ENCODE measurements around the gene MYBPH.

DNA sequence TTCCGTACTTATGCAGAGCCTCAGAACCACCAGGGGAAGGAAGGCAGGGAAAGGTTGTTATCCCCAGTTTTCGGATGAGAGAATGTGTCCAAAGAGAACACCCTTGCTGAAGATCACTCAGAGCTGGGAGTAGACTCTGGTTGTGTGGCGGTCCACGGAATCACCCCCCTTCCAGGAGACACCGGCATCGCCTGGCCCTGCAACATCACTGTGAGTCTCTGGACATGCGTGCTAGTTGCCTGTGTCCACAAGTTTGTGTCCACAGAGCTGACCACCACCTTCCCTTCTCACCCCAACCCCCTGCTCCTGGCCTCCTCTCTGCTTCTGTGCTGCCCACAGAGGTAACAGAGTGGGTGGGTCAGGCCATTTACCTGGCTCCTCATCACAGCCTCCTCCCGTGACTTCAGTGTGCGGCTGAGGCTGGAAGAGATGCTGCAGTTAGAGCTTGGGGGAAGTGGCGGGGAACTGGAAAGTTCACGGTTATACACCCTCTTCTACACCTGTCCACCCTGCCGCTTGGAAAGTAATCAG lies 7.3 kb downstream of the MYBPH start:
- TF ChIP-seq, protein P1, sequence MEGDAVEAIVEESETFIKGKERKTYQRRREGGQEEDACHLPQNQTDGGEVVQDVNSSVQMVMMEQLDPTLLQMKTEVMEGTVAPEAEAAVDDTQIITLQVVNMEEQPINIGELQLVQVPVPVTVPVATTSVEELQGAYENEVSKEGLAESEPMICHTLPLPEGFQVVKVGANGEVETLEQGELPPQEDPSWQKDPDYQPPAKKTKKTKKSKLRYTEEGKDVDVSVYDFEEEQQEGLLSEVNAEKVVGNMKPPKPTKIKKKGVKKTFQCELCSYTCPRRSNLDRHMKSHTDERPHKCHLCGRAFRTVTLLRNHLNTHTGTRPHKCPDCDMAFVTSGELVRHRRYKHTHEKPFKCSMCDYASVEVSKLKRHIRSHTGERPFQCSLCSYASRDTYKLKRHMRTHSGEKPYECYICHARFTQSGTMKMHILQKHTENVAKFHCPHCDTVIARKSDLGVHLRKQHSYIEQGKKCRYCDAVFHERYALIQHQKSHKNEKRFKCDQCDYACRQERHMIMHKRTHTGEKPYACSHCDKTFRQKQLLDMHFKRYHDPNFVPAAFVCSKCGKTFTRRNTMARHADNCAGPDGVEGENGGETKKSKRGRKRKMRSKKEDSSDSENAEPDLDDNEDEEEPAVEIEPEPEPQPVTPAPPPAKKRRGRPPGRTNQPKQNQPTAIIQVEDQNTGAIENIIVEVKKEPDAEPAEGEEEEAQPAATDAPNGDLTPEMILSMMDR (IDR thresholded peaks at IDR 0.05) = no peak
- TF ChIP-seq POLR2A (IDR thresholded peaks at IDR 0.05) = no peak

All from adrenal gland (tissue), 5 donors.